ENCODE results near the gene STK32B. TPM values are rescaled to one million over a fixed set of nuclear protein-coding genes. Genes with fewer than 3 reads are reported as not detected.
A peak's percentile ranks its signal among the peaks of the same experiment; 100 is the strongest.

STK32B gene
- polyA plus RNA-seq, 1 of the 3 experiments (the other 2 are of a cell fraction) = 0.20 TPM

GRCh38 chr4:5376015-5376414 lies 324.7 kb downstream of the STK32B start (continued):
- TF ChIP-seq ZBTB33 (IDR thresholded peaks at IDR 0.05; ENCODE audit: borderline replicate concordance, low read depth) (no peak), POLR2AphosphoS5 (IDR thresholded peaks at IDR 0.05; ENCODE audit: low read depth, low read length) (no peak), GATA2 (CRISPR knock-in tag; IDR thresholded peaks at IDR 0.05) (no peak)

GRCh38 chr4:5378002-5378401 lies 326.7 kb downstream of the STK32B start:
- H3K4me2 ChIP-seq = no peak overlapping the region
- CTCF ChIA-PET = interaction anchor here (2.4 kb wide), 1 partner anchor 22 kb away, joined by 7 read pairs; no protein-coding TSS in a partner anchor
- 12% methylated on average over 8 of the region's 8 CpGs for WGBS (ENCODE audit: low lambda C conversion rate)
- no peaks in the 10 kb centered on the region for H3K9me3 ChIP-seq
- no peak overlapping the region for H3K27ac ChIP-seq (ENCODE audit: low read depth in 2 of 2, low read length in 1 of 2)
- H3K79me2 ChIP-seq (ENCODE audit: insufficient read depth) = no peaks in the 10 kb centered on the region
- POLR2A ChIA-PET = no interaction called here
- no peaks in the 10 kb centered on the region; a peak in 1 of 4 replicates for H3K4me1 ChIP-seq (ENCODE audit: control insufficient read depth in 1 of 2, insufficient read depth in 2 of 2, low read depth in 1 of 2, low read length in 1 of 2)
- no peaks in the 10 kb centered on the region; the same call in 1 of the 2 replicates for H3K27me3 ChIP-seq (ENCODE audit: insufficient read depth)
- DNase-seq = no peak
- TF ChIP-seq CTCF (IDR thresholded peaks at IDR 0.05) (peak; percentile 44), FOSL2 (IDR thresholded peaks at IDR 0.05; ENCODE audit: borderline replicate concordance, low read depth) (no peak), RAD21 (IDR thresholded peaks at IDR 0.05; ENCODE audit: low read length) (peak; percentile 51)
- no peaks in the 10 kb centered on the region for H3K9me2 ChIP-seq
- H2AFZ ChIP-seq (ENCODE audit: low read depth) = no peak overlapping the region
- no peaks in the 10 kb centered on the region for H3K36me3 ChIP-seq (replicated peaks in 1 of 2; ENCODE audit: control insufficient read depth in 1 of 2, insufficient read depth in 2 of 2, low read length in 1 of 2)
- no peak overlapping the region for H3K4me3 ChIP-seq (ENCODE audit: low read depth in 2 of 2, low read length in 1 of 2)
- no peaks in the 10 kb centered on the region for H3F3A ChIP-seq (replicated peaks; ENCODE audit: insufficient read depth)
- H3K9ac ChIP-seq = no peak overlapping the region
- H4K20me1 ChIP-seq (ENCODE audit: insufficient read depth) = no peaks in the 10 kb centered on the region

GRCh38 chr4:5379895-5380294 lies 328.6 kb downstream of the STK32B start:
- no peak overlapping the region for H3K4me3 ChIP-seq (ENCODE audit: low read depth in 2 of 2, low read length in 1 of 2)
- H3K9me3 ChIP-seq = no peaks in the 10 kb centered on the region
- no peaks in the 10 kb centered on the region for H3K36me3 ChIP-seq (replicated peaks in 1 of 2; ENCODE audit: control insufficient read depth in 1 of 2, insufficient read depth in 2 of 2, low read length in 1 of 2)
- no peaks in the 10 kb centered on the region for H3F3A ChIP-seq (replicated peaks; ENCODE audit: insufficient read depth)
- H3K79me2 ChIP-seq (ENCODE audit: insufficient read depth) = no peaks in the 10 kb centered on the region
- WGBS (ENCODE audit: low lambda C conversion rate) = 20% methylated on average over 6 of the region's 6 CpGs
- H3K9ac ChIP-seq = no peak overlapping the region
- H3K27me3 ChIP-seq (ENCODE audit: insufficient read depth) = no peaks in the 10 kb centered on the region; the same call in 1 of the 2 replicates
- no peak overlapping the region for H2AFZ ChIP-seq (ENCODE audit: low read depth)
- no peak overlapping the region for H3K4me2 ChIP-seq
- no peaks in the 10 kb centered on the region; a peak in 1 of 4 replicates for H3K4me1 ChIP-seq (ENCODE audit: control insufficient read depth in 1 of 2, insufficient read depth in 2 of 2, low read depth in 1 of 2, low read length in 1 of 2)
- ChIA-PET CTCF (interaction anchor here (1.9 kb wide), 1 partner anchor 20 kb away, joined by 10 read pairs; no protein-coding TSS in a partner anchor), POLR2A (no interaction called here)
- no peak for DNase-seq
- no peaks in the 10 kb centered on the region for H4K20me1 ChIP-seq (ENCODE audit: insufficient read depth)
- H3K27ac ChIP-seq (ENCODE audit: low read depth in 2 of 2, low read length in 1 of 2) = no peak overlapping the region
- no peaks in the 10 kb centered on the region for H3K9me2 ChIP-seq
- TF ChIP-seq TCF12 (IDR thresholded peaks at IDR 0.05) = no peak
- no peak for TF ChIP-seq SIN3A (IDR thresholded peaks at IDR 0.05; ENCODE audit: borderline replicate concordance, low read depth, low read length)
- no peak for TF ChIP-seq IRF3 (IDR thresholded peaks at IDR 0.05; ENCODE audit: low read depth, low read length)
- TF ChIP-seq FOXM1 (IDR thresholded peaks at IDR 0.05; ENCODE audit: low read depth) = no peak
- no peak for TF ChIP-seq RXRA (IDR thresholded peaks at IDR 0.05; ENCODE audit: borderline replicate concordance, low read depth)
- no peak for TF ChIP-seq PBX3 (IDR thresholded peaks at IDR 0.05)
- no peak for TF ChIP-seq FOSL2 (IDR thresholded peaks at IDR 0.05; ENCODE audit: borderline replicate concordance, low read depth)
- no peak for TF ChIP-seq USF1 (IDR thresholded peaks at IDR 0.05; ENCODE audit: borderline replicate concordance, low read depth)
- TF ChIP-seq CTCF (IDR thresholded peaks at IDR 0.05) = no peak

All from SK-N-SH (cell line).